Hepatocyte (in vitro differentiated cells): ENCODE results near the gene EIF3C.
"Not testable (repeated sequence)": the region's sequence is repeated elsewhere in the genome, so short reads cannot be mapped to it uniquely, and the experiment has no call there.

Experiments used
- EZH2 ChIP-seq: fragments of 200-600 bp; sonication (generic); IDR thresholded peaks from 2 replicates; pipeline ENCODE4 v1.6.1; 2016; ENCODE audit warnings: antibody characterized with exemption, mild to moderate bottlenecking, borderline replicate concordance
- EZH2phosphoT487 ChIP-seq: fragments of 200-600 bp; sonication (generic); IDR thresholded peaks from one replicate; pipeline ENCODE4 v1.6.1; 2018; ENCODE audit warnings: antibody characterized with exemption, mild to moderate bottlenecking, low read depth, moderate library complexity; ENCODE audit not compliant: unreplicated experiment, severe bottlenecking
- TF ChIP-seq, protein P1 (sequence below): fragments of 200-600 bp; sonication (generic); IDR thresholded peaks from 2 replicates; pipeline ENCODE4 v1.5.1; 2016; ENCODE audit warnings: antibody characterized with exemption, mild to moderate bottlenecking; ENCODE audit not compliant: poor library complexity

DNA sequence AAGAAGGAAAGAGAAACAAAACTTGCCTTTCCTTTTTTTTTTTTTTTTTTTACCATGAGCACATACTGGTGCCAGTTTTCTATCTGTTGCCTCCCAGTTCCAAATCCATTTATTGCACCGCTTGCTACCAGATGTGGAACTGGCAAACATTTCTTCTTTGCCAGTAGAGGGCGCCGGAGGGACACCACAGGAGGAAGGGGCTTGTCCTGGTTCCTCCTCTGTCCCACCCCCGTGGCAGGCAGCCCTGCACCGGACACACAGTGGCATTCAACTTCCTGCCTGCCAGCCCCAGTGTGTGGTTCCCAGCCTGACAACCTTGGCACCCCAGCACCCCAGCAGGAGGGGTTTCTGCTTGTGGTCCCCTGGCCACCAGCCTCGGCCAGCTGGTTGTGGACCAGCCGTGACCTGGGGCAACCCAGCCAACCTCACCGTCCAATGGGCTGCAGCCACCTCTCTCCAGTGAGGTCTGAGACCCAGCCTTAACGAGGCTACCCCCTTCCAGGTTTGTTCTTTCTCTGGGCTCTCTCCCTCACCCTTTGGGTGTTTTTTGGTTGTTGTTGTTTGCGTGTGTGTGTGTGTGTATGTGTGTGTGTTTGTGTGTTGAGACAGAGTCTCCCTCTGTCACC, 22.8 kb upstream of the EIF3C start:
- TF ChIP-seq, protein P1, sequence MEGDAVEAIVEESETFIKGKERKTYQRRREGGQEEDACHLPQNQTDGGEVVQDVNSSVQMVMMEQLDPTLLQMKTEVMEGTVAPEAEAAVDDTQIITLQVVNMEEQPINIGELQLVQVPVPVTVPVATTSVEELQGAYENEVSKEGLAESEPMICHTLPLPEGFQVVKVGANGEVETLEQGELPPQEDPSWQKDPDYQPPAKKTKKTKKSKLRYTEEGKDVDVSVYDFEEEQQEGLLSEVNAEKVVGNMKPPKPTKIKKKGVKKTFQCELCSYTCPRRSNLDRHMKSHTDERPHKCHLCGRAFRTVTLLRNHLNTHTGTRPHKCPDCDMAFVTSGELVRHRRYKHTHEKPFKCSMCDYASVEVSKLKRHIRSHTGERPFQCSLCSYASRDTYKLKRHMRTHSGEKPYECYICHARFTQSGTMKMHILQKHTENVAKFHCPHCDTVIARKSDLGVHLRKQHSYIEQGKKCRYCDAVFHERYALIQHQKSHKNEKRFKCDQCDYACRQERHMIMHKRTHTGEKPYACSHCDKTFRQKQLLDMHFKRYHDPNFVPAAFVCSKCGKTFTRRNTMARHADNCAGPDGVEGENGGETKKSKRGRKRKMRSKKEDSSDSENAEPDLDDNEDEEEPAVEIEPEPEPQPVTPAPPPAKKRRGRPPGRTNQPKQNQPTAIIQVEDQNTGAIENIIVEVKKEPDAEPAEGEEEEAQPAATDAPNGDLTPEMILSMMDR, result not testable (repeated sequence)
- TF ChIP-seq EZH2, EZH2phosphoT487: not testable (repeated sequence)
